Upper lobe of right lung (tissue), 1 donor: Measurements from ENCODE around the gene MRPL32. TPM values are rescaled to one million over a fixed set of nuclear protein-coding genes. Genes with fewer than 3 reads are reported as not detected.
A peak's percentile ranks its signal among the peaks of the same experiment; 100 is the strongest.
"Not testable (repeated sequence)": the region's sequence is repeated elsewhere in the genome, so short reads cannot be mapped to it uniquely, and the experiment has no call there.

Experiments
- ATAC-seq: fragments of 200-7000 bp; cut with Tn5 transposase; one replicate; pipeline ENCODE4 v1.9.1; 2020; ENCODE audit warnings: mild to moderate bottlenecking, moderate library complexity
- DNase-seq: peaks from one replicate; pipeline ENCODE4 v3.0.0-alpha.2; 2020
- H3K27ac ChIP-seq: fragments of 200-600 bp; one replicate; pipeline ENCODE4 v1.8.0; 2022
- H3K27me3 ChIP-seq: fragments of 200-600 bp; one replicate; pipeline ENCODE4 v1.8.0; 2022; ENCODE audit warnings: mild to moderate bottlenecking
- H3K36me3 ChIP-seq: fragments of 200-600 bp; one replicate; pipeline ENCODE4 v1.8.0; 2022
- H3K4me1 ChIP-seq: fragments of 200-600 bp; one replicate; pipeline ENCODE4 v1.8.0; 2022
- H3K4me3 ChIP-seq: fragments of 200-600 bp; one replicate; pipeline ENCODE4 v1.8.0; 2022; ENCODE audit warnings: mild to moderate bottlenecking
- H3K9me3 ChIP-seq: fragments of 200-600 bp; one replicate; pipeline ENCODE4 v1.8.0; 2022
- intact Hi-C: fragments of 100-400 bp; cut with DNase I; formaldehyde crosslinking; loops from one replicate; pipeline ENCODE4 v1.11.0; 2022
- long read RNA-seq: library from polyadenylated mRNA; unstranded; transcript quantifications from one replicate; pipeline ENCODE4 v2.0.0, GENCODE V29; 2021
- total RNA-seq: library from RNA; stranded (reverse); fragmentation: NEBNext Ultra II Directional; extraction: Animal tissue kit (Norgen Biotek cat#: 25700); gene quantifications from one replicate; pipeline ENCODE4 v1.2.1, GENCODE V29; 2021
- TF ChIP-seq, protein P1 (sequence below): fragments of 200-600 bp; IDR thresholded peaks from one replicate; pipeline ENCODE4 v1.8.0; 2022; ENCODE audit warnings: antibody characterized with exemption
- donor health status: DM: no; HTN: yes; CAD: no; lungs with severe emphysema.

The MRPL32 gene
- 44.8 TPM for total RNA-seq
- long read RNA-seq, transcript MRPL32-201 (3 exons, 1,035 nt), result major isoform, 23 of 40 reads
- long read RNA-seq, transcript MRPL32-203 (3 exons, 2,734 nt), result minor isoform, 9 of 40 reads
- long read RNA-seq, partial matches to known transcripts, result 7 of 40 reads
- long read RNA-seq, other reads (novel, unspliced or antisense), result 1 of 40 reads

DNA sequence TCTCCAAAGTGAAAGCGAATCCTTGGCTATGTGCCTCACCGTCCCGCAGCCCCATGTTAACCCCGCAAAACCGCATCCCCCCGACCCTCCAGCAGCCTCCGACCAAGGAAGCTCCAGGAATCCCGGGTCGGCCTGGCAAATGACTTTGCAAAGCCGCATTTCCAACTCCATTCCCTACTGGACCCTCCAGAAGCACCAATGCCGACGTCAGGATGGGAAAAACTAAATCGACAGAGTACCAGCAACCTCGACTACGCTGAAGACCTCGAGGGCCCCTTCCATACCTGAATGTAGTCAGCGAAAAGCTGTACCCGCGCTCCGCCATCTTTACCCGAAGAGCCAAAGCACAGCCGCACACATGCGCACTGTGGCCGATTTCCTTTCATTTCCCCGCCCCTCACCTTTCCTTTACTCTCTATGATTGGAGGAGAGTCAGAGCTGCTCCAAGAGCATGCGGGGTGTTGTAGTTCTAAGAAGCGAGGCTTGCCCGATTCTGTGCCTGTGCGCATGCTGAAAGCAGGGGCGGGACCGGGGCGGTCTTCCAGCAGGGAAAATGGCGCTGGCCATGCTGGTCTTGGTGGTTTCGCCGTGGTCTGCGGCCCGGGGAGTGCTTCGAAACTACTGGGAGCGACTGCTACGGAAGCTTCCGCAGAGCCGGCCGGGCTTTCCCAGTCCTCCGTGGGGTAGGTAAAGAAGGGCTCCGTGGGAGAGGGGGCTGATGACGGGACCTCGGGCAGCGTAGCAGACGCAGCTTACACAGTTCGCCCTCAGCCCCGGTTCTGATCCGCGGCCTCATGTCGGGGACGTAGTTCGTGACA lies at the start of gene MRPL32, which contains the start of gene PSMA2:
MRPL32 (plus strand) TSS at position 543 of the 818 bp plus-strand sequence; CDS start at position 554, 11 bp downstream.
PSMA2 (minus strand) TSS at position 341 of the 818 bp plus-strand sequence; CDS start at position 325, 16 bp downstream.
- Histone ChIP-seq H3K36me3 (peaks cover 24% of the 10 kb centered on the region), H3K9me3 (no peaks in the 10 kb centered on the region), H3K4me1 (peaks cover 36% of the 10 kb centered on the region), H3K27me3 (no peaks in the 10 kb centered on the region), H3K4me3 (peak within 1 kb of the TSS; percentile 92), H3K27ac (peak within 1 kb of the TSS; percentile 85)
- TF ChIP-seq, protein P1, sequence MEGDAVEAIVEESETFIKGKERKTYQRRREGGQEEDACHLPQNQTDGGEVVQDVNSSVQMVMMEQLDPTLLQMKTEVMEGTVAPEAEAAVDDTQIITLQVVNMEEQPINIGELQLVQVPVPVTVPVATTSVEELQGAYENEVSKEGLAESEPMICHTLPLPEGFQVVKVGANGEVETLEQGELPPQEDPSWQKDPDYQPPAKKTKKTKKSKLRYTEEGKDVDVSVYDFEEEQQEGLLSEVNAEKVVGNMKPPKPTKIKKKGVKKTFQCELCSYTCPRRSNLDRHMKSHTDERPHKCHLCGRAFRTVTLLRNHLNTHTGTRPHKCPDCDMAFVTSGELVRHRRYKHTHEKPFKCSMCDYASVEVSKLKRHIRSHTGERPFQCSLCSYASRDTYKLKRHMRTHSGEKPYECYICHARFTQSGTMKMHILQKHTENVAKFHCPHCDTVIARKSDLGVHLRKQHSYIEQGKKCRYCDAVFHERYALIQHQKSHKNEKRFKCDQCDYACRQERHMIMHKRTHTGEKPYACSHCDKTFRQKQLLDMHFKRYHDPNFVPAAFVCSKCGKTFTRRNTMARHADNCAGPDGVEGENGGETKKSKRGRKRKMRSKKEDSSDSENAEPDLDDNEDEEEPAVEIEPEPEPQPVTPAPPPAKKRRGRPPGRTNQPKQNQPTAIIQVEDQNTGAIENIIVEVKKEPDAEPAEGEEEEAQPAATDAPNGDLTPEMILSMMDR, result no peak
- ATAC-seq (peak; percentile 100), DNase-seq (peak; percentile 96)
- intact Hi-C loops, result no loop called here

DNA sequence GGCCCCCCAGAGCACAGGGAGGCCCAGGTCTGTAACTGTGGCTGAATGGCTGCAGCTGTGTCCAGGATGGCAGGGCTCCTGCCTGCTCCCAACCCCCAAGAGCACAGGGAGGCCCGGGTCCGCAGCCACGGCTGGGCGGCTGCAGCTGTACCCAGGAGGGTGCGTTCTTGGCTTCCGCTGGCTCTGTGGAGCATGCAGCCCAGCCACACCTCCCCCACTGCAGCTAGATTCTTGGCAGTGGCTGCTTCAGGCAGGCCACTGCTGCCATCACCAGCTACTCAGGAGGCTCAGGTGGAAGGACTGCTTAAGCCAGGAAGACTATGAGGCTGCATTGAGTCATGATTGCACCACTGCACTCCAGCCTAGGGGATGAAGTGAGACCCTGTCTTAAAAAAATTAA lies 48.2 kb upstream of the MRPL32 start:
- no peaks in the 10 kb centered on the region for H3K9me3 ChIP-seq
- no peaks in the 10 kb centered on the region for H3K27me3 ChIP-seq
- intact Hi-C loops, result loop anchor here (10.0 kb wide), 1 partner anchor 939 kb away; no protein-coding TSS in a partner anchor
- H3K36me3 ChIP-seq, result no peaks in the 10 kb centered on the region
- H3K4me3 ChIP-seq, result no peak overlapping the region
- ATAC-seq (peak; percentile 76), DNase-seq (peak; percentile 85)
- TF ChIP-seq, protein P1, result no peak
- no peak overlapping the region for H3K27ac ChIP-seq
- H3K4me1 ChIP-seq, result peaks cover 14% of the 10 kb centered on the region

DNA sequence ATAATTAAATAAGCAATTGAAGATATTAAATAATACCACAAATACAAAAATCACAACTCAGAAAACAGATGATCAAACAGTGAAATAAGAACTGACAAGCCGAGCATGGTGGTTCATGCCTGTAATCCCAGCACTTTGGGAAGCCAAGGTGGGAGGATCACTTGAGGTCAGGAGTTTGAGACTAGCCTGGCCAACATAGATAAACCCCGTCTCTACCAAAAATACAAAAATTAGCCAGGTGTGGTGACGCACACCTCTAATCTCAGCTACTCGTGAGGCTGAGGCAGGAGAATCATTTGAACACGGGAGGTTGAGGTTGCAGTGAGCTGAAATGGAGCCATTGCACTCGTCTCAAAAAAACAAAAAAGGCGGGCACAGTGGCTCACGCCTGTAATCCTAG lies 47.0 kb upstream of the MRPL32 start:
- H3K27me3 ChIP-seq, ATAC-seq: not testable (repeated sequence)
- intact Hi-C loops, result loop anchor here (10.0 kb wide), 1 partner anchor 940 kb away; no protein-coding TSS in a partner anchor

DNA sequence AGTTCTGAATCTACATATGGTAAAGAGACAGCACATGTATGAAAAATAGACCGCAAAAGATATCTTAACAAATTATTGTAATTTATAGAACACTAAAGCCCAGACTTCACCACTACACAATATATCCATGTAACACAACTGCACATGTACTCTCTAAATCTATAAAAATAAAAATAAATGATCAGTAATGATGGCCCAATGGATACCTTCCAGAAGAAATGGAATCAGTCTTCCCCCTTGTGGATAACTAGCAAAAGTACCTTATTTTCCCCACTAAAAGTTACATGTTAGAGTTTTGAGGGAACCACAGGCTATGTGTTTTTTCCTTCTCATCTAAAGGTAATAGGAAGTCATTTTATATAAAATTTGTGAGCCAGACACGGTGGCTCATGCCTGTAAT lies 46.0 kb upstream of the MRPL32 start:
- Histone ChIP-seq H3K27me3 (no peaks in the 10 kb centered on the region), H3K9me3 (no peaks in the 10 kb centered on the region), H3K27ac (peak overlapping the region; percentile 27), H3K4me1 (peaks cover 19% of the 10 kb centered on the region), H3K36me3 (no peaks in the 10 kb centered on the region), H3K4me3 (no peak overlapping the region)
- intact Hi-C loops, result loop anchor here (10.0 kb wide), 1 partner anchor 941 kb away; no protein-coding TSS in a partner anchor
- TF ChIP-seq, protein P1, result peak; percentile 46
- DNase-seq, result no peak
- no peak for ATAC-seq

More for the DNA sequence above, 47.0 kb upstream of the MRPL32 start:
- peaks cover 19% of the 10 kb centered on the region for H3K4me1 ChIP-seq
- not testable (repeated sequence) for DNase-seq, H3K4me3 ChIP-seq, H3K36me3 ChIP-seq, H3K27ac ChIP-seq, H3K9me3 ChIP-seq

DNA sequence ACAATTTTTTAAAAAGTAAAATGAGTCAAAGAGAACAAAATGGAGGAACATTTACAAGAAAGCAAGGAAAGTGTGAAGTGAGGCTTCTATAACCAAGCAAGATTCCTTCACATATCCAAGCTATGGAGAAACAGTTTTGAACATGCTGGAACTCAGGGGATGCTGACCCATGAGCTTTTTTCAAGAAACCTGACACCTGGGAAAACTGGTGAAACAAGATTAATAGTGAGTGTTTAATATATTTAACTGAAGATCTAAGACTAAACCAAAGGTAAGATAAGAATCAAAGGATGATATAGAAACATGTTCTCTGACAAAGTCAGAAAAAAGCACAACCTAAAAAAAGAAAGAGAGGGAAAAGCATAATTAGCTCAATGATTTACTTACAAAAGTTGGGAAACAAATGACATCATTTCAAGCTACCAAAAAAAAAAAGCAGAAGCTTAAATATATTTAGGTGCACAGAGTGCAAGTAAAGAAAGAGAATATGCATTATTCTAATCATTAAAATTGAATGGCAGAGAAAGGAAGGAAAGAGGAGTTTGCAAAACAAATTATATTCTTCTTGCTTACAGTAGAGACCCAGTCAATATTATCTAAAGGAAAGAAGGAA lies 45.2 kb upstream of the MRPL32 start:
- no peaks in the 10 kb centered on the region for H3K27me3 ChIP-seq
- ATAC-seq, result no peak
- TF ChIP-seq, protein P1, result no peak
- peak overlapping the region; percentile 28 for H3K27ac ChIP-seq
- H3K4me1 ChIP-seq, result peaks cover 19% of the 10 kb centered on the region
- H3K4me3 ChIP-seq, result peak overlapping the region; percentile 67
- no peak for DNase-seq
- no peaks in the 10 kb centered on the region for H3K9me3 ChIP-seq
- intact Hi-C loops, result loop anchor here (10.0 kb wide), 1 partner anchor 942 kb away; no protein-coding TSS in a partner anchor
- H3K36me3 ChIP-seq, result no peaks in the 10 kb centered on the region
